Tibial artery (tissue), 4 donors: ENCODE measurements around the gene IGLON5.

Experiments used
- DNase-seq, 2 donors: peaks; one replicate each; pipeline ENCODE4 v3.0.0-alpha.2; 2019
- H3K27ac ChIP-seq, 2 donors: fragments of 200-600 bp; sonication (generic) in 1 of 2; 1 replicate in 1 of 2; 2 replicates in 1 of 2; pipeline ENCODE4 v1.5.1; 2018 to 2019; ENCODE audit warnings: mild to moderate bottlenecking in 1 of 2
- H3K27me3 ChIP-seq, 2 donors: fragments of 200-600 bp; sonication (generic) in 1 of 2; one replicate each; pipeline versions ENCODE4 v1.5.1 to v1.6.0; 2016 to 2019
- H3K36me3 ChIP-seq, 3 donors: fragments of 200-600 bp; sonication (generic) in 2 of 3; one replicate each; pipeline ENCODE4 v1.5.1; 2016 to 2019; ENCODE audit warnings: mild to moderate bottlenecking in 2 of 3
- H3K4me1 ChIP-seq, 4 donors: fragments of 200-600 bp; sonication (generic) in 2 of 4; 1 replicate in 3 of 4; 2 replicates in 1 of 4; pipeline ENCODE4 v1.5.1; 2016 to 2019
- H3K4me3 ChIP-seq, 2 donors: fragments of 200-600 bp; sonication (generic) in 1 of 2; 1 replicate in 1 of 2; 2 replicates in 1 of 2; pipeline ENCODE4 v1.5.1; 2018 to 2019; ENCODE audit warnings: mild to moderate bottlenecking in 2 of 2
- H3K9me3 ChIP-seq, 3 donors: fragments of 200-600 bp; sonication (generic) in 1 of 3; one replicate each; pipeline ENCODE4 v1.5.1; 2016 to 2019
- intact Hi-C: fragments of 100-400 bp; cut with DNase I; formaldehyde crosslinking; loops from one replicate; pipeline ENCODE4 v1.15.0; 2023; ENCODE audit warnings: low total_unique reads
- TF ChIP-seq, protein P1 (sequence below), 2 experiments: fragments of 200-600 bp in 1 of 2; fragments of 450-650 bp in 1 of 2; IDR thresholded peaks; one replicate each; pipeline ENCODE4 v1.5.1; 2017 to 2019; ENCODE audit warnings: antibody characterized with exemption in 2 of 2, mild to moderate bottlenecking in 1 of 2, moderate library complexity in 1 of 2

Gene IGLON5

DNA sequence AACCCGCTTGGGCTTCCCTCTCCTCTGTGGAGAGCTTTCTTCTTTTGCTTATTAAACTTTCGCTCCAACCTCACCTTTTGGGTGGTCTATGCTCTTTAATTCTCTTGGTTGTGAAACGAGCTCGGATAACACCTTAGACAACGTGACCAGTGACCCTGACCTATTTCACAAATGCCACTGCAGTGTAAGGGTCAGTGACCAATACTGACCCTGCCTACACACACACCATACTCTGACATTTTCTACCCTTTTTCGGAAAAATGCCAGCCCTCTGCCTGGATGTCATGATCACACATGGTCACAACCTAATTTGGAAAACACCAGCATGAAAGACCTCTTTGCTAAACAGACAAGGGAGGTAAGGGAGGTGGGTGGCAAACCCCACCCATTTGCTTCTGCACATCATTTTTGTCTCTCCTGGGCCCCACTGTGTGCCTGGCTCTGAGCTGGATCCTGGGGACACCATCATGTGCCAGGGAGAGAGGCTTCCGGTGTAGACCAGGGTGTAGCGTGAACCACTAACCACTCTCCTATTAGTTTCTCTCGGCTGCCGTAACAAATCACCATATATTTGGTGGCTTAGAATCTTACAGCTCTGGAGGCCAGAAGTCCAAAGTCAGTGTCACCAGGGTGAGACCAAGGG lies 44.8 kb downstream of the IGLON5 start:
- no peaks in the 10 kb centered on the region for H3K4me1 ChIP-seq
- intact Hi-C loops: no loop called here
- H3K9me3 ChIP-seq: no peaks in the 10 kb centered on the region
- H3K4me3 ChIP-seq: no peak overlapping the region
- peaks cover 0 to 18% (median 9%) of the 10 kb centered on the region in 3 donors for H3K36me3 ChIP-seq
- no peak overlapping the region for H3K27ac ChIP-seq
- TF ChIP-seq, protein P1, sequence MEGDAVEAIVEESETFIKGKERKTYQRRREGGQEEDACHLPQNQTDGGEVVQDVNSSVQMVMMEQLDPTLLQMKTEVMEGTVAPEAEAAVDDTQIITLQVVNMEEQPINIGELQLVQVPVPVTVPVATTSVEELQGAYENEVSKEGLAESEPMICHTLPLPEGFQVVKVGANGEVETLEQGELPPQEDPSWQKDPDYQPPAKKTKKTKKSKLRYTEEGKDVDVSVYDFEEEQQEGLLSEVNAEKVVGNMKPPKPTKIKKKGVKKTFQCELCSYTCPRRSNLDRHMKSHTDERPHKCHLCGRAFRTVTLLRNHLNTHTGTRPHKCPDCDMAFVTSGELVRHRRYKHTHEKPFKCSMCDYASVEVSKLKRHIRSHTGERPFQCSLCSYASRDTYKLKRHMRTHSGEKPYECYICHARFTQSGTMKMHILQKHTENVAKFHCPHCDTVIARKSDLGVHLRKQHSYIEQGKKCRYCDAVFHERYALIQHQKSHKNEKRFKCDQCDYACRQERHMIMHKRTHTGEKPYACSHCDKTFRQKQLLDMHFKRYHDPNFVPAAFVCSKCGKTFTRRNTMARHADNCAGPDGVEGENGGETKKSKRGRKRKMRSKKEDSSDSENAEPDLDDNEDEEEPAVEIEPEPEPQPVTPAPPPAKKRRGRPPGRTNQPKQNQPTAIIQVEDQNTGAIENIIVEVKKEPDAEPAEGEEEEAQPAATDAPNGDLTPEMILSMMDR (IDR thresholded peaks at IDR 0.05): no peak
- DNase-seq: no peak
- no peaks in the 10 kb centered on the region for H3K27me3 ChIP-seq

GRCh38 chr19:51357952-51358351 lies 46.5 kb downstream of the IGLON5 start:
- TF ChIP-seq, protein P1 (IDR thresholded peaks at IDR 0.05): no peak
- Histone ChIP-seq H3K27me3 (no peaks in the 10 kb centered on the region), H3K9me3 (no peaks in the 10 kb centered on the region), H3K36me3 (peaks cover 0 to 1% (median 0%) of the 10 kb centered on the region in 3 donors), H3K27ac (no peak overlapping the region), H3K4me1 (peaks cover 0 to 8% (median 3%) of the 10 kb centered on the region in 4 donors), H3K4me3 (no peak overlapping the region)
- intact Hi-C loops: no loop called here
- DNase-seq: no peak

DNA sequence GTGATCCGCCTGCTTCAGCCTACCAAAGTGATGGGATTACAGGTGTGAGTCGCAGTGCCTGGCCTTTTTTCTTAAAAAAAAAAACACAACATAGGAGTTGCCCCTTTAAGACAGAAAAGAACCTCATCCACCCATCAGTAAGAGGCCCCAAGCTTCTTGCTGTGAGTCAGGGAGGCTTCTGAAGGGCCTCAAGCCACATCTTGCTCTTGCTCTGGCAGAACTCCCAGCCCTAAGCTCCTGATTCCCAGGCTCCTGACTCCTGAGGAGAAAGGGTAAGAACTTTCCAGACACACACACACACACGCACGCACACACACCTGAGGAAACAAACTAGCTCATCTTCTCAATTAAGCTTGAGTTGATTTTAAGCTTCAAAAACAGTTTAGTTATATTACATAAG lies 47.9 kb downstream of the IGLON5 start:
- TF ChIP-seq, protein P1 (IDR thresholded peaks at IDR 0.05): no peak
- intact Hi-C loops: no loop called here

DNA sequence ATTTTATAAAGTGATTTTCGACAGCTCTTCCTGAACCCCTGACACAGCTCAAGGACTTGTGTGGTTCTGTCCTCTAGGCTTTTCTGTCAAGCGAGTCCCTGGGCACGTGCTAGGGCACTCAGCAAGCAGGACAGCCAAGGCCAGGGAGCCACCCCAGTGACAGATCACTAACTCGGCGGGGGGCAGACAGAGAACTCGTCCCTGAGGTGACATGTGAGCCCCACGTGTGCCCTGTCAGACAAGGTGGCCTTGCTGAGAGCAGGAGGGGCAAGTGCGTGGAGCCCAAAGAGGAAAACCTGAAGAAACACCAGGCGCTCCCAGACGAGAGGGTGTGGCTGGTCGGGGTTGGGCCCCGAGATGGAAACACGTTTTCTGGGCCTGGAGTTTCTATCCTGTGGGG lies 49.8 kb downstream of the IGLON5 start:
- H3K4me3 ChIP-seq: no peak overlapping the region
- DNase-seq: no peak
- intact Hi-C loops: loop anchor here (10.0 kb wide), 1 partner anchor 324 kb away; no protein-coding TSS in a partner anchor
- TF ChIP-seq, protein P1 (IDR thresholded peaks at IDR 0.05): no peak
- H3K4me1 ChIP-seq: peaks cover 0 to 27% (median 18%) of the 10 kb centered on the region in 4 donors
- H3K27ac ChIP-seq: no peak overlapping the region
- H3K9me3 ChIP-seq: no peaks in the 10 kb centered on the region
- H3K36me3 ChIP-seq: no peaks in the 10 kb centered on the region
- no peaks in the 10 kb centered on the region for H3K27me3 ChIP-seq

More for the DNA sequence above, 47.9 kb downstream of the IGLON5 start:
- Histone ChIP-seq H3K36me3 (no peaks in the 10 kb centered on the region), H3K9me3 (no peaks in the 10 kb centered on the region), H3K4me3 (no peak overlapping the region), H3K27me3 (no peaks in the 10 kb centered on the region), H3K27ac (no peak overlapping the region), H3K4me1 (peaks cover 0 to 11% (median 7%) of the 10 kb centered on the region in 4 donors)
- no peak for DNase-seq

DNA sequence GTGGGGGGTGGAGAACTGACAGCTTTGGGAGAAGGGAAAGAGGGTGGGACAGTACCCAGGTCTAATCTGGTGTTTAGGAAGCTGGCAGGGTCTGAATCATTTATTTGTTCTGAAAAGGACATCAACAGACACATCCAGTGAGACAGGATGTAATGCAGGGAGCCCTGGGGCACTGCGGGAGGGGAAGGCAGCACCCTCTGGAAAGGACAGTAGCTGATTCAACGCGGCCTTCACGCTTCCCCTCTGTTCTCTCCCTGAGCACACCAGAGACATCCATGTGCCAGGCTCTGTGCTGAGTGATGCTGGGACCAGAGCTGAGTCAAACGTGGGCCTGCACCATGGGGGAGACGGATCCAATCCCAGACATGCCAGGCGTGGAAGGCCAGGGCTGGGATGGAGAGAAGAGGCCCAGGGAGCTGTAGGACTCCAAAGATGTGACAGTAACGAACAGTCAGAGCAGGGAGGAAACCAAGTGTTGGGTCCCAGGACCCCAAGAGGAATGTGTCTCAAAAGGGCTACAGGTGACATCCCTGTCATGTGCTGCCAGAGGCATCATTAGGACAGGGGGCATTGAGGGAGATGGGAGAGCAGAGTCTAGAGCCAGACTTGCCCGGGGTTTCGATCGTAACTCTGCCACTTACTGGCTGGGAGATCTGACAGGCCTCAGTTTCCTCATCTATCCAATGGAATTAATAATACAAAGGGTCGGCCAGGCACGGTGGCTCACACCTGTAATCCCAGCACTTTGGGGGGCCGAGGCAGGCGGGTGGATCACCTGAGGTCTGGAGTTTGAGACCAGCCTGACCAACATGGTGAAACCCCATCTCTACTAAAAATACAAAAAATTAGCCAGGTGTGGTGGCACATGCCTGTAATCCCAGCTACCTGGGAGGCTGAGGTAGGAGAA lies 53.0 kb downstream of the IGLON5 start:
- TF ChIP-seq, protein P1 (IDR thresholded peaks at IDR 0.05): no peak
- Histone ChIP-seq H3K4me1 (peaks cover 0 to 34% (median 25%) of the 10 kb centered on the region in 4 donors), H3K4me3 (no peak overlapping the region), H3K36me3 (no peaks in the 10 kb centered on the region), H3K27me3 (no peaks in the 10 kb centered on the region), H3K27ac (peak overlapping the region in 1 of 2 donors; percentile 97), H3K9me3 (no peaks in the 10 kb centered on the region)
- intact Hi-C loops: loop anchor here (10.0 kb wide), 1 partner anchor 320 kb away; no protein-coding TSS in a partner anchor
- DNase-seq: no peak
